NCI-H460 (cell line): Measurements from ENCODE around the gene FGF14. TPM values are rescaled to one million over a fixed set of nuclear protein-coding genes. Genes with fewer than 3 reads are reported as not detected.

Experiments used
- DNase-seq: peaks from one replicate; pipeline ENCODE4 v3.0.0-alpha.2; 2016; ENCODE audit warnings: low read depth; ENCODE audit errors: extremely low read depth
- total RNA-seq: library from RNA; depleted of rRNA; stranded (reverse); fragments of >200 nt; shearing (Covaris generic); gene quantifications from 2 replicates; pipeline ENCODE4 v1.2.3, GENCODE V29; 2014

Gene FGF14
- total RNA-seq, 1 experiment from 2014 or later = 7.5 TPM

DNA sequence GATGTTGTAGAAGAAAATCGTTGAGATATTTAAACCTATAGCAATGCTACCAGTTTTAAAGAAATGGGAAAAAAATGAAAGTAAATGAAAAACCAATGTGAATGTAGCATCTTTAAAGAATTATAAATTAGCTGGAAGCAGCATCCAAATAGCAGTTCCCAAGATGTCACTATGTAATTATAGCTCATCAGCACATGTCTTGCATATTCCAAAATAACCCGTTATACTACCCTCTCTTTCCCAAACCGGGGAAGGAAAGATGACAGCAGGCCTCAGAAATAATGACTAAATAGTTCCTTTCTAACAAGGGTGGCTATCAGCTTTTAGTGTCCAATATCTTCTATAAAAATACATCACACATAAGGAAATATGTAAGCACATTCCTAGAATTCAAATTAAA is 140.5 kb downstream of the FGF14 start:
- DNase-seq = no peak

- no peak for DNase-seq
Observed at GRCh38 chr13:102260256-102260655, 141.6 kb downstream of the FGF14 start.

DNA sequence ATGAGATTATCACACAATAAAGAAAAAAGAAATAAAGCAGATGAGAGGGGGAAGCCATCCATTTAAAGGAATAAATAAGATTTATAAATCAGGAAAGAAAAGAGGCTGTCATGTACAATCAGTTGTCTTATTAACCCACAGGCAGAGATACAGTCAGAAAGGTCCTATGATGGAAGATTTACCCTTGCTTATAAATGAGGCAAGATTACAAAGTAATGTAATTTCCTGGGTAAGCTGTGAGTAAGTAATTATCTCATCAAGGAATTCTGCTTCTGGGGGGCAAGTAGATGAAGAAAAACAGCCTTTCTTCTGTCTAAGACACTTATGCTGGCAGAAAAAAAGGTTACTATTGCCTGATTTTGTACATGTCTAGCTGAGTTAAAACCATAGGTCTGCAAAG is 146.4 kb downstream of the FGF14 start:
- no peak for DNase-seq

GRCh38 chr13:102251817-102252216 is 150.0 kb downstream of the FGF14 start:
- DNase-seq = no peak

DNA sequence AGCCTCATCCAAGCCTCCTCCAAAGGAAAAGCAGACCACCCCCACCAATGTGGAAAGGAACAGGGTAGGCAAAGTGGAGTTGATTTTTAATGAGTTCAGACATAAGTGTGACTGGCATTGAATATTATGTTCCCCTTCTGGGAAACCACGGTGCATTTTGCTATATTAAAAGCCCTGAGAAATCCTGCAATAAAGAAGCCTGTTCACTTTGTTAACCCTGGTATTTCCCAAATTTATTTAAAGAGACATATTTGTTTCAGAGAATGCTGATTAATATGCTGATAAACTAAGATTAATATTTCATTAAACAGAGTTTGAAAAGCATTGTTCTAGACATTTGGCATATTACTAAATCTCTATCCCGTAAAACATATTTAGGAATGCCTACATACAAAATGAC is 151.4 kb downstream of the FGF14 start:
- DNase-seq = no peak

- no peak for DNase-seq
Observed at GRCh38 chr13:102244607-102245227, 157.1 kb downstream of the FGF14 start.

DNA sequence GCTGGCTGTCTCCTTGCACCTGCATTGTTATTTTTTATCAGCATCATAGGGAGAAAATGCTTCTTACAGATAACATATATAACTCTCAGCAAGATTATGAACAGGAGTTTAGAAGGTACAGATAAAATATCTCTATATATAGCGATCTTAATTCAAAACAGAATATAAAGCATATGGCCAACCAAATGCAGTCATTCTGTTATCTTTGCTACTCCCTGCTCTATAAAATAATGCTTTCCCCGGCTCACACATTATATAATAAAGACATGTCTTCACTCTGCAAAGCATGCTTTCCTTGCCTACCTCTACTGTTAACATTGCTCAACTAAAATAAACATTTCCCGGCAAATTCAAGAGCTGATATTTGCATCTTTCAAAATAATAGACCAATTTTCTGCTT is 161.7 kb downstream of the FGF14 start:
- DNase-seq = no peak

DNA sequence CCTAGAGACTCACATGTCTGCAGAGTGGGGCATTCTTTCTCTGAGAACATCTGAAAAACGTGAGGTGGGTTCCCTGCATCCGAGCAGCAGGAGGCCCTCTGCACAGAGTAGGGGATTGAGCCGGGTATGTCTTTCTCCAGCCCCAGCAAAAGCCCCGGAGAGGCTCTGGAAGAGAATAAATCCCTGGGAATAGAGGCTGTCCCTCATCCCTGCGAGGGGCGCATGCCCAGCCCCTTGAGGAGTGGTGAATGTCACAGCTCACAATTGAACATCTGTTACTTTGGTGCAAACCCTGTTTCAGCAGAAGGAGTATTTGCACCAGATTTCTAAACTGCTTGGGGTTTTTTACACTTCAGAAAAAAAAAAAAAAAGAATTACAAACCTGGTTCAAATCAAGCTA is 164.6 kb downstream of the FGF14 start:
- no peak for DNase-seq

DNA sequence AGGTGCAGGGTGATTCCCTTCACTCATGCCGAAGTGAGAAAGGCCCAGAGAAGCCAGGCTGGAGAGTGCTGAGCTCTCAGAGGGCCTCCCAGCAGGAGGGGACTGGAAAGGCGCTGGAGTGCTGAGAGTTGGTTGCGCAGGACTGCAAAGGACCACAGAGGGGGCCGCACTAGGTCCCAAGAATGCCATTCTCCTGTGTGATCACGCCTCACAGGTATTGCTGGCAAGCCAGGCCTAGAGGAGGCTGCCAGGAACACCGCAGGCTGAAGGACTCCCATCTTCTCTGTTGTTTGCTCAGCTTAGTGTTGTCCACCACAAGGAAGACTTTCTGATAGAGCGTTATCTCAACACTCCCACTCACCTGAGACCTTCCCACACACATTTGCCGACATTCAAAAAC is 165.0 kb downstream of the FGF14 start:
- no peak for DNase-seq

DNA sequence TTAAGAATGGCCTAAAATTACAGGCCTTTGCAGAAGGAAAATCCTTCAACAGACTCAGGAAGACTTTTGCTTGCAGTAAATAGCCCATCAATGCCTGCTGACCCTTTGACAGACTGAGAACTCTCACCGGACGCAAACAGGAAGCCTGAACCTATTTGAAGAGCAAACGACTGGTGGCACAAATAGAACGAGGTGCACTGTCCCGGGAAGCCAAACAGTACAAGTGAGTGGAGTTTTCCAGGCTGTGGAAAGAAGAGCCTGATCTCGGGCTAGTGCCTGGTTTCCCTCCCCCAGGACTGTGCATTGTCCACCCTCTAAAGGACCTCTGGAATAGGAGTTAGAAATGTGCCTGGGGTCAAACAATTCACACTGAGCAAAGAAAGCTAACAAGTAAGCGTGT is 165.5 kb downstream of the FGF14 start:
- no peak for DNase-seq

DNA sequence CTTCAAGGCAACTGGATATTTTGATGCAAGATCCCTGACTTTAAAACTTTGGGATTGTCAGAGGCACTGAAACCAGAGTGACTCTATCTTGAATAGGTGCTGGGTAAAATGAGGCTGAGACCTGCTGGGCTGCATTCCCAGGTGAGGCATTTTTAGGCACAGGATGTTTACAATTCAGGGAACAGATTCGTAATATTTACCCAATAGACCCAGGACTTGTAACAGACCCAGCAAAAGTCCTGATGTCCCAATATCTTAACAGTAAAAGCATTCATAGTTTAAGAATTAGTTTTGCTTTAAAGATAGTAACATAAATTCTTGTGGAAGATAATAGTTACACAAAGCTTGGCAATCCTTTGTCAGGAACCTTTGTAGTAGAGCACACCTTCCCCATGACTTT is 166.2 kb downstream of the FGF14 start:
- no peak for DNase-seq

DNA sequence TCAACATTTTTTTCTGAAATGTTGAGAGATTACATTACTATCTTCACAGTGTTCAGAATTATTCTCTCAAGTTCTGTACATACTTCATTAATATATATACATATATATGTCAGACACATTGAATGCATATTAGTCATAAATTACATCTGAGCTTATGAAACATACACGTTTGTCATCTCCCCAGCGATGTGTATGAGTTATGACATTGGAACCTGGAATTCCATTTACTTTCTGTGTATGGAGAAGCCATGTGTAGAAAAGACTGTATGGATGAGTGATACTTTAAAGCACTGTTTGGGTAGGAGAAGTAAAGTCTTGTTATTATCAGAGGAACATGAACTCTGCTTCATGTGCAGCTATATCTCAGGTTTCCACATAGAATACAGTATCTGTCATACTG is 167.2 kb downstream of the FGF14 start:
- no peak for DNase-seq

DNA sequence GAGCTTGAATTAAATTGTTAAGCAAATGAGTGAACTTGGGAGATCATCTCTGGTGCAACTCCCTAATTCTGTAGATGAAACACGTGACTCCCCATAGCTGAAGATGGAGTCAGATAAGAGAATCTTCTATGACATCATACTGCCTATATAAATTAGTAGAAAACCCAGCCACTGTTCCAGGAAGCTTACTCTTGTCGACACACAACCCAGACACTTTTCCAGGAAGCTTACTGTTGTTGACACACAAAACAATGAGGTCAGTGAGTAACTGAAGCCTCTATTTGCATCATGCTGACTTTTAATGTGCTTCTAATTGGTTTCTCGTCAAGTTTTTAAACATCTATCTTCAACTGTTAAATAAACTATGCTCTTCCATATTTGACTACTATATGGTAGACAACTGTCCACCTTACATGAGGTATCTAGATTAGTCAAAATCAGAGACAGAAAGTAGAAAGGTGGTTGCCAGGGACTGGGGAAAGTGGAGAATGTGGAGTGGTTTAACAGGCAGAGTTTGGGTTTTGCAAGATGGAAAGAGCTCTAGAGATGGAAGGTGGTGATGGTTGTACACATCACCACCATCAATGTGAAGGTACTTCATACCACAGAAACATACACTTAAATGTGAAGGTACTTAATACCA is 168.2 kb downstream of the FGF14 start:
- DNase-seq = no peak

DNA sequence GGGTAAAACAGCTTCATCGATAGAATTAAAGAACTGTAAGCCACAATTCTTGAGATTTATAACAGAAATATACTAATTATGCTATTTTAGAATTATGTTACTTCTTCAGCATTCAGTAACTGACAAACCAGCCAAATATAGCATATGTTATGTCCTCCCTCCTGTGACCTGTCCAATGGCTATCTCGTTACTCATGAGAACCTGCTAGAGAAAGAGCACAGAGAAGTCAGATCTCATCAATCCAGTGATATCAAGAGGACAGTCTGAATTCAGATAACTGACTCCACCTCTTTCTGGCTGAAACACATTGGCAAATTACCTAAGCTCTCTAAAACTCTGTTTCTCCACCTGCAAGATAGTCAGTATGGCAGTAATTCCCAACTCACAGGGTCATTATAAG is 170.4 kb downstream of the FGF14 start:
- no peak for DNase-seq

- no peak for DNase-seq
Observed at GRCh38 chr13:102227741-102228140, 174.1 kb downstream of the FGF14 start.

DNA sequence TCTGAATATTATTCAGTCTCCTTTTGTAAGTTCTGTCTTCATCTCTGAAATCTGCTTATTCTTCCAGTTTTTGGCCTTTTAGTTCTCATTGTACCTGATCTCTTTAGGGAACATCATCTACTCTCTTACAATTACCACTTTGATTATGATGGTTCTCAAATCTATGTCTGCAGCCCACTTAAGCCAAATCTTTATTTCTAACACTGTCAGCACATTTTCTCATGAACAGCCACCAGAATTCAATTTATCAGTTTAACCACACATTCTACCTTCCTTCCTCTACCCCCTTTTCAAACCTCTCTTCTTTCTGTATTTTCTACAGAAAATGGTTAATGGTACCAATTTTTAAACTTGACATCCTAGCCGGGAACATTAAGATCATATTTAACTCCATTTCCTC is 175.3 kb downstream of the FGF14 start:
- no peak for DNase-seq

DNA sequence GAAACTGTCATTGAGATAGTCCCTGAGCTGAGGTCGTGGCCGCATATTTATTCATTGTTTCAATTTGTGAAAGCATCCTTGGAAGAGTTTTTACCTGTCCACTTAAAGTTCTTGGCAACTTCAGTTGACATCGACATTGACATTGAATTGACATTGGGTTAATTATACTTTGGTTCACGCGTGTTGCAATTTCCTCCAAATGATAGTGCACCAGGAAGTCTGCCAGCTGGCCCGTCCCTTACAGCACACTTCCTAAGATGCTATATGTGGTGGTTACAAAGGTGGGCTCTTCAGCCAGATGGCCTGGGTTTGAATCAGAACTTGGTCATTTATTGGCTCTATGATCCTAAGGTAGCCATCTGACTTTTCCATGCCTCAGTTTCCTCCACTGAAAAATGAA is 176.0 kb downstream of the FGF14 start:
- no peak for DNase-seq

GRCh38 chr13:102220681-102221228 is 181.1 kb downstream of the FGF14 start:
- DNase-seq = no peak

- DNase-seq = no peak
Observed at GRCh38 chr13:102214956-102215355, 186.9 kb downstream of the FGF14 start.

DNA sequence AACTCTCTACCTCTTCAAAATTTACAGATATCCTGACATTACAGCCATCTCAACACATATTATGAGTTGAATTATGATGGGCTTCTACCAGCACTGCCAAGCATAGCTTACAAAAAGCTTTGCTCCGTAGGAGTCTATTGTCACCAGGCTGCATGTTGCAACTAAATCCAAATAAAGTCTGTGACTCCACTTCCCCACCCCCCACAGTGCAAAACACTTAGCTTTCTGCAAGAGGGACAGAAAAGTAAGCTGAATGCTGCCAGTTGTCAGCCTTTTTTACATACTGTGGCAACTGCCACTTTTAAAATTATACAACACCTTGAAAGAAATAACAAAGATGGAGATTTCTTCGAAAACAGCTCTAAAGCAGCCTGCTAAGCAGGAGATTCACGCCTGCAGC is 189.1 kb downstream of the FGF14 start:
- DNase-seq = no peak

GRCh38 chr13:102208347-102208746 is 193.5 kb downstream of the FGF14 start:
- no peak for DNase-seq

DNA sequence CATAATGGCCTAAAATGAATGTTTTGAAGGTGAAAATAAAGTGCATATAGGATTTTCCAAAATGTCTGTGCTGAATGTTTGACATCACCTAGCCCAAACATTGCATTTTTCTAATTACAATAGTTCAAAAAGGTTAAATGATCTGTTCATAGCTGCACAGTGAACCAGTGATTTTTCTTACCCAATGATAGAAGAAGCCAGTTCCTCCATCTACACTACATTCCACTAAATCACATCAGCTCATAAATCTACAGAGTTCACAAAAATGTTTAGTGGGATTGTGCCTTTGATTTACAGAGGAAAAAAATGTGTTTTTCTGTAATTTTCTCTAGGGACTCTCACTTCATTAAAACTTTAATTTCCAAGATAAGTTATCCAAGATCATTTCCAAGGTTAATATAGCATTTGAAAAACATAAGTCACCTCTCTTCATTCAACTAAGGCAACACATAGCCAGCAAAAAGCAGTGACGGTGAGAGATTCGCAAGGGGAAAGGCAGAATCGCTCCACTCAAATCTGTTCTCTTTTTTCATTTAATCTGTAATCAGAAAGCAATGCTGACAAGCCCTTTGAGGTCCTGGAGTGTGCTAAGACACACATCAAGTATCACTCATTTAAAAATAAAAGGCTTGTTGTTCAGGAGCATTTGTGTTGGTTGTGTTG is 194.0 kb downstream of the FGF14 start:
- DNase-seq = no peak
